HG03196 (cell line): ENCODE results near the gene FKBP1A.
"Not testable (repeated sequence)": the region's sequence is repeated elsewhere in the genome, so short reads cannot be mapped to it uniquely, and the experiment has no call there.

Experiments
- ATAC-seq: cut with Tn5 transposase; IDR thresholded peaks from one replicate; pipeline ENCODE4 v1.9.1; 2021; ENCODE audit not compliant: unreplicated experiment

Gene FKBP1A

DNA sequence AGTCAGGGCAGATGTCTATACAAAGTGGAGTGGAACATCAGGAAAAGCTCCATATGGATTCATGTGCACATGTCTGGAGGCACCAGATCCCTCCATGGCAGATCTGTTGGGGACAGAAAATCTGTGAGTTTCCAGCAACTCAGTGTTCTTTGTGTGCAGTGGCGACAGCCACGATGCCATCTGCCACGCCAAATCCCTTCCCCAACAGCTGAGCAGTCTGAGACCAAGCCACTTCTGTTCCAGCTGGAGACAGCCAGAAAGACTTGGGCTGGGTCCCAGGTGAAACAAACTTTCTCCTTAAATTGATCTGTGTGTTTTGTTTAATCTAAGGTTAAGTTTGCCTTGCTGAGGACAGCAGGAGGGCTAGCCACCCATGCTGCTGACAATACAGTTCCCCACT, 22.9 kb downstream of the FKBP1A start:
- no peak for ATAC-seq

DNA sequence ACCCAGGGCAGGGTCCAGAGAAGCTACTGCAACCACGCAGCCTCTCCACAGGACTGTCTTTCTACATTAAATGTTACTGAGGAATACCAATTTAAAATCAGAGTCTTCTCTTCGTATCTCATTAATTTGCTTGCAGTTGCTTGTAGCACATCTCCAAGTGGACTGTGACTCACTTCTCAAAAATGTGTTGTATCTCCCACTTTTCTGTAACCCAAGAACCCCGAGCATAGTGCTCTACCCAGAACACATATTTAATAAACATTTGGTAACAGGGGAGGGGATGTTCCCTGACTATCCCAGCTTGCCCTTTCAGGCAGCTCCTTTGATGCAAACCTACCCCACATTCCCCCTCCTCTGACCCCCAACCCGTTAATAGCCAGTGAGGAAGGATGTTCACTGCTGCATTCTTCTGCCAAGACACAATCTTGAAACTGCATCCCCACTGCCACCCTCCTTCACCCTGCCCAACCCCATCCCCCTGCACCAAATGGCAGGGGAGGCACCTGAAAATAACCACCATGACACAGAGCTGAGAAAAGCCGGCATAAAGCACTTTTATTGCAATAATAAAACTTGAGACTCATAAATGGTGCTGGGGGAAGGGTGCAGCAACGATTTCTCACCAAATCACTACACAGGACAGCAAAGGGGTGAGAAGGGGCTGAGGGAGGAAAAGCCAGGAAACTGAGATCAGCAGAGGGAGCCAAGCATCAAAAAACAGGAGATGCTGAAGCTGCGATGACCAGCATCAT, 24.2 kb downstream of the FKBP1A start:
- ATAC-seq: no peak

DNA sequence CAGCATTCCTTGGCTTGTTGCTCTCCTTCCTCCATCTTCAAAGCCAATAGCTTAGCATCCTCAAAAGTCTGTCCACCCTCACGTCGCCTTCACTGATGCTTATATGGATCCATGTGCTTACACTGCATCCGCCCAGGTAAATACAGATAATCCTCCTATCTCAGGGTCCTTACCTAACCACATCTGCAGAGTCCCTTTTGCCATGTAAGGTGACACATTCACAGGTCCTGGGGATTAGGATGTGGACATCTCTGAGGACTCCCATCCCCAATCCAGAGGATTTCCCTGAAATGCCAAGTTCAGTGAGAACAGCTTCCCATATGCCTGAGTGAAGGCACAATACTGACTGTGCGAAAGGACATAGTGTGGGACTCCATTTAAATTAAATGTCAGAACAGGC, 25.4 kb downstream of the FKBP1A start:
- no peak for ATAC-seq

DNA sequence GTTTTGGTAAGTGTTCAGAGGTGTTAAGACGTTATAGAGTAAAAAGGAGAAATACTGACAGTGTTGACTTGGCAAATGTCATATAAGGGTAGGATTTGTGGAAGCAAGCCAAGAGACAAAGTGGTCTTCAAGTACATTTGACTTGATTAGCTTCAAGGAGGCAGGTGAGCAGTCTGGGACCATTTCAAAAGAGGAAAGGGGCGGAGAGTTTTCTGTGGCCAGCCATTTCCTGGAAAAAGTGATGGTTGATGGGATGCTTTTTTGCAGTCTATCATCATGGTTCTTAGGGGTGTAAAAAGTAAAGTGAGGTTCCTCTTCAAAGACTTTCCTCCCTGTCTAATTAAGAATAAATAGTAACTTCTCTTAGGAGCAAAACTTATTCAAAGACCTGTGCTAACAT, 28.7 kb downstream of the FKBP1A start:
- no peak for ATAC-seq

DNA sequence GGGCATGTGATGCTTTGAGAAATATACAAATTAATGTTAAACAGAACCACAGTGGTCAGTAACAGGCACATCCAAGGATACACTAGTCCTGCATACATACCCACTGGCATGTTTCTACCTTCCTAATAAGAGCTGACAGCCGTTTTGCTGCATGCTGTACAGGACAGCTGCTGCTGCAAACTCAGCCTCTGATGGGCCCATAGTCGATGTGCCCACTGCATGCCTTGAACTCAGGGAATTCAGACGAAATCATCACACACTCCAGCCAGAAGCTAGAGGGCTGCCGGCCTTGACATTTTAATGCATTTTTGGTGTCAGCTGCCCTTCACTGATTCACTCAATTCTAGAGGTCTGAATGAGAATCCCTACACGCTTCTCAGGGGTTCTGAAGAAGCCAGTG, 29.3 kb downstream of the FKBP1A start:
- no peak for ATAC-seq

DNA sequence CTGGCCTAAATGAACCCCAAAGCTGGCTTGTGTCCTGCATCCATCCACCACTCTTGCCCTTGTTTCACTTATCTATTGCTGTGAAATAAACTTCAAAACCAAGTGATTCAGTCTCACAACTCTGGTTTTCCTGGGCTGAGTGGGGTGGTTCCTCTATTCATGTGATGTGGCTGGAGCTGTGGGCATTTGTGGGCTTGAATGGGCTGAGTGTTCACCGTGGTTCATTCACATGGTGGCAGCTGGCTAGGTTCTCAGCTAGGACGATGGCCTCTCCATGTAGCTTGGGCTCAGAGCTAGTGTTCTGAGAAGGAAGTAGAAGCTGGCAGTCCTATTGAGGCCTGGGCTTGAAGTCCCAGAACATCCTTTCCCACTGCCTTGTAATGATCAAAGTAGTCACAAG, 30.4 kb downstream of the FKBP1A start:
- ATAC-seq: no peak

DNA sequence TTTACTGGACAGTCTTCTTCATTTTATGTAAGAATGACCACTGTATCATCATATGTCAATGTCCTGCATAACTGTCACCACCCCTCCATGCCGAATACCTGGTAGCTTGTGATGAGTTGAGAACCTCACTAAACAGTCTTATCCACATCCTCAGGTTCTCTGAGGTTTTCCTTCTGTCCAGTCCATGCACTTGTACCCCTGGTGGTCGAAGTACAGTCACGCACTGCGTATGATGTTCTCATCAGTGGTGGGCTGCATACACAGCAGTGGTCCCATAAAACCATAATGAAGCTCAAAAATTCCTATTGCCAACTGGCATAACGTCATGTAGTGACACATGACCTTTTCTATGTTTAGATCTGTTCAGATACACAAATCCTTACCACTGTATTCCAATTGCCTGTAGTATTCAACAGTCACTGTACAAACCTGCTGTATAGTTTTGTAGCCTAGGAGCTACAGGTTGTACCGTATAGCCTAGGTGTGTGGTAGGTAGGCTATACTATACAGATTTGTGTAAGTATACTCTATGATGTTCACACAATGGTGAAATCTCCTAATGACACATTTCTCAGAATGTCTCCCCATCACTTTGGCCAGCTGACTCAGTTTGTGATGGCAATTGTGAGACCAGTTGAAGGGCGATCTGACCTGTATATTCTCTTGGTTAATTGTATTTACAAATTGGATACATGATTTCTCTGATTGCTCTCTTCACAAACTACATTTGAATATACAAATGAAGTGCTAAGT, 32.6 kb downstream of the FKBP1A start:
- ATAC-seq: no peak

DNA sequence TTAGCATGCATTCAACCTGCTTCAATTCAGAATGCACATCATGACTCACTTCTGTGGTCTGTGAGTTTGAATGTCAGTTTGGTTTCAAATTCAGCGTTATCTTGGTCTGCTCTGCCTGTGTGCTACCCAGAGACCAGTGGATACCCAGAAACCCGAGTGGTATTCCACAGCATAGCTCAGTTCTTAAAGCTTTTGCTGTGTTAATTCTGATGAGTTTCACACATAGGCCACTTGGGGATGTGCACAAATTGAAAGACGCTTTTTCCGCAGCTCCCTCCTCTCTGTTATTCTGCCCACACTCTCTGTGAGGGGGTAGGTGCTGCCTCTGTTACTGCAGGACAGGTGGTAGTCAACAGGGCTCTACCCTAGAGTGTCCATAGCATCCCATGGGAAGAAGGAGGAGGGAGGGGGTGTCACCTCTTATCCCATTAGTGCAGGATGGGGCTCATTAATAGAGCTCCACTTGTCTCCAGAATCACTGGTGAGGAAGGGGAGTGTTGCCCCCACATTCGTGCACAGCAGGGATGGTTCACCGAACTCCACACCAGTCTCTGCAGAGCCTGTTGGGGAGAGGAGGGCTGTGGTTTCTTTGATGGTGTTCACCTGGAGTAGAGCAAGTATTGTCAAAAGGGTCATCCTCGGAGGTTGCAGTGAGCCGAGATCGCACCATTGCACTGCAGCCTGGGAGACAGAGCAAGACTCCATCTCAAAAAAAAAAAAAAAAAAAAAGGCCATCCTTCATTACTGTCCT, 34.8 kb downstream of the FKBP1A start:
- no peak for ATAC-seq

DNA sequence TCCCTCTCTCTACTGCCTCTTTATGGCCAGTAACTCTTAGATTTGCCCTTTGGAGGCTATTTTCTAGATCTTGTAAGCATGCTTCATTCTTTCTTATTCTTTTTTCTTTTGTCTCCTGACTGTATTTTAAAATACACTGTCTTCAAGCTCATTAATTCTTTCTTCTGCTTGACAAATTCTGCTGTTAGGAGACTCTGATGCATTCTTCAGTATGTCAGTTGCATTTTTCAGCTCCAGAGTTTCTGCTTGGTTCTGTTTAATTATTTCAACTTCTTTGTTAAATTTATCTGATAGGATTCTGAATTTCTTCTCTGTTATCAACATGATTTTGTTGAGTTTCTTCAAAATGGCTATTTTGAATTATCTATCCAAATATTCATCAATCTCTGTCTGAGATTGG, 38.9 kb downstream of the FKBP1A start:
- ATAC-seq: no peak

DNA sequence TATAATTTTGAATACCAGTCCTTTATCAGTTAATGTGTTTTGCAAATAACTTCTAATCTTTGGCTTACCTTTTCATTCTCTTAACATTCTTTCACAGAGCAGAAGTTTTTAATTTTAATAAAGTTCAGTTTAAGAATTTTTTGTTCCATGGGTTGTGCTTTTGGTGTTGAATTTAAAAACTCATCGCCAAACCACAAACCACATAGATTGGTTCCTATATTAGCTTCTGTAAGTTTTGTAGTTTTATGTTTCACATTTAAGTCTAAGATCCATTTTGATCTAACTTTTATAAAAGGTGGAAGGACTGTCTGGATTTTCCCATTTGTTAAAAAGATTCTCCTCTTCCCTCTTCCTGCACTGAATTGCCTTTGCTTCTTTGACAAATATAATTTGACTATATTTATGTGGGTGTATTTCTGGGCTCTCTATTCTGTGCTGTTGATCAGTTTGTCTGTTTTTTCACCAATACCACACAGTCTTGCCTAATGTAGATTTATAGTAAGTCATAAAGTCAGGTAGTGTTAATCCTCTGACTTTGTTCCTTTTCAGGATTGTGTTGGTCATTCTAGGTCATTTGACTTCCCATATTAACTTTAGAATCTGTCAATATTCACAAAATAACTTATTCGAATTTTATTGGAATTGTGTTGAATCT, 46.4 kb downstream of the FKBP1A start:
- ATAC-seq: no peak

DNA sequence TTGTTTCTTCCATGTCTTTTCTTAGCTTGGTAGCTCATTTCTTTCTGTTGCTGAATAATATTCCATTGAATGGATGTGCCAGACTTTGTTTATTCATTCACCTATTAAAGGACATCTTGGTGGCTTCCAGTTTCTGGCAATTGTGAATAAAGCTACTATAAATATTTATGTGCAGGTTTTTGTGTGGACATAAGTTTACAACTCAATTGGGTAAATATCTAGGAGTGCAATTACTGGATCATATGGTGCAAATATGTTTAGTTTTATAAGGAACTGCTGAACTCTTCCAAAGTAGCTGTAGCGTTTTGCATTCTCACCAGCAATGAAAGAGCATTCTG, 47.1 kb downstream of the FKBP1A start:
- ATAC-seq: no peak

DNA sequence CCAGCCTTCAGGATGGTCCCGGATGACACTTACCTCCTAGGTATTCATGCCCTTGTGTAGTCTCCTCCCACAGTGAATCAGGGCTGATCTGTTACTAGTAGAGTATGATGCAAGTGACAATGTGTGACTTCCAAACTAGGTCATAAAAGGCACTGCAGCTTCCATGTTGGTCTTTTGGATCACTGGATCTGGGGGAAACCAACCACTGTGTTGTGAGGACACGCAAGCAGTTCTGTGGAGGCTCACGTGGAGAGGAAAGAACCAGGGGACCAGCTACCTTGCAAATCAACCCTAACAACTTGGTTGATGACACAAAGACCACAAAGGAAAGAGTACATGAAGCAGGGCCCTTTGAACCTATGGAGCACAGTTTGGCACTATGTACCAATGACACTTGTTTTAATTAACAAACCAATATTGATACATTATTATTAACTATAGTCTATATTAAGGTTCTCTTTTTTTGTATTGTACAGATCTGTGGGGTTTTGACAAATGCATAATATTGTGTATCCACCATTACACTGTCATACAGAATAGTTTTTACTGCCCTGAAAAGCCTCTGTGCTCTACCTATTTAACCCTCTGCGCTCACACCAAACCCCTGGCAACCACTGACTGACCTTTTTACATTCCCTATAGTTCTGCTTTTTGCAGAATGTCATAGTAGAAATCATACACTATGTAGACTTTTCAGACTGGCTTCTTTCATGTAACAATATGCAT, 47.7 kb downstream of the FKBP1A start:
- no peak for ATAC-seq

DNA sequence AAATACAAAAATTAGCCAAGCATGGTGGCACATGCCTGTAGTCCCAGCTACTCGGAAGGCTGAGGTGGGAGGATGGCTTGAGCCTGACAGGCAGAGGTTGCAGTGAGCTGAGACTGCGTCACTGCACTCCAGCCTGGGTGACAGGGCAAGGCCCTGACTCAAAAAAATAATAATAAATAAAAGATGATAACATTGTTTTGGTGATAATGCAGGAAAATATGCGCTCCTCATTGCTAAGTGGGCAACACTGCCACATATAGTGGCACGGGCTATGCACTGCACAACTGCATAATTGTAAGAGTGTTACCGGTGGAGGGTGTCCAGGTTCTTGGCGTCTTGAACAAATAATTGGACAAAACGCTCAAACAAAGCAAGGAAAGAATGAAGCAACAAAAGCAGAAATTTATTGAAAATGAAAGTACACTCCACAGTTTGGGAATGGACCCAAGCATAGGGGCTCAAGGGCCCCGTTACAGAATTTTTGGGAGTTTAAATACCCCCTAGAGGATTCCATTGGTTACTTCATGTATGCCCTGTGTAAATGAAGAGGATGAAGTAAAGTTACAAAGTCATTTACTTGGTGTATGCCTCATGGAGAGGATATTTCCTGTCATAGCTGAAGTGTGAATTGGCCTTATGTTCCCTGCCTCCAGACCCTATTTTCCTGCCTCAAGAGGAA, 49.3 kb downstream of the FKBP1A start:
- not testable (repeated sequence) for ATAC-seq

DNA sequence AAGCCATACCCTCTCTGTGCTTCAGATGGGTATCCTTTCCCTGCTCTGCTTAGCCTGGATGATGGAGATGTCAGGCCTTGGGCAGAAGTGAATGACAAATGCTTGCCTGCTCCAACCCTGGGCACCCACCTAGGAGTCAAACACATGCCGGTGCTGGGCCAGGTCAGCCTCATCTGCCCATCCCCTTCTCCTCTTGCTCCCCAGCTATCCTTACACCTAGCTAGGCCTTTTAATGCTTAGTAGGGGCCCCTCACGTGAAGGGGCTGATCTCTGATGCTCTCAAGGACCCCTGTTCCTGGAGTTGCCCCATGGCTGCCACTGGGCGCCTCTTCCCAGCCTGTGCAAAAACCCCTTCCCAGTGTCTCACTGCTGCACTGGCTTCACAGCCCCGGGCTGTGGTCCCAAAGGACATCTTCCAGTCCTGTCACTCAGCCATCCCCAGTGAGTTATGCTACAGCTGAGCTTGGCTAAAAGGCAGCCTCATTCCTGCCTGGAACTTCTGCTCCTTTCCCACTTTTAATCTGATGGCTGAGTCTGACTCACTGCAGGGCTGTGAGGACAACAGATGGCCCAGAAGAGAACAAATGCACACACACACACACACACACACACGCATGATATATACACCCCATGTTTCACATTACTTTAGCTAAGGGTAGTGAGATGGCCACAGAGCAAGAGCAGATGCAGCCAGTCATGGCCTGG, 51.1 kb downstream of the FKBP1A start:
- ATAC-seq: no peak

DNA sequence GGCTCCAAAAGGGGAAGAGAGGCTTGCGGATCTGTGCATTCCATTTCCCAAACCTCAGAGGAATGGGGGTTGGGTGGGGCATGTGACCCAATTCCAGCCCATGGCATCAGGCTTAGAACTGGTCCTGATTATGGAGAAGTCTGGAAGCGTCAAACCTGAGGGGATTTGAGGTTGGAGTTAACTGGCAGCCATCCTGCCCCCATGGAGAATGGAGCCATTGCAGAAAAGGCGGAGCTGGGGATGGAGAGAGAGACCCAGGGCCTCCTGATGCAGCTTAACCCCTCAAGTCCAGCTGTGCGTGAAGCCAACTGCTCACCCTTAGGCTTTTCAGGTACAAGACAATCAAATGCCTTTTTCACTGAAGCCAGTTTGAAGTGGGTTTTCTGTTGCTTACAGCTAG, 54.1 kb downstream of the FKBP1A start:
- ATAC-seq: no peak

DNA sequence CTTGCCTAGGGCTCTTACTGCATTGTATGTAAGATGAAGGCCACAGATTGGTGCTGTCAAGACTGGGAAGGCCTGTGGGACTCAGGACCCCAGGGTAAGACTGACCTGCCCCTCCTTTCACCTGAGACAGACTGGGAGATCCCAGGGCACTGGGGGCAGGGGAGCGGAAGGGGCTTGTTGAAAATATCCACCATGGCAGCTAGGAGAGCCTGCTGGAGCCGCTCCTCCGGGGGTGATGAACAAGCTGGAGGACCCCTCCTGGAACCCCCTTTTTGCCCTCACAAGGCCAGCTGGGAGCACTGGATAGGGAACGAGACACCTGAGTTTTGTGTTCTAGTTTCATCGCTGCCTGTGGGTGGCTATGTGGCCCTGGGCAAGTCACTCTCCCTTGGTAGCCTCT, 54.8 kb downstream of the FKBP1A start:
- ATAC-seq: no peak

DNA sequence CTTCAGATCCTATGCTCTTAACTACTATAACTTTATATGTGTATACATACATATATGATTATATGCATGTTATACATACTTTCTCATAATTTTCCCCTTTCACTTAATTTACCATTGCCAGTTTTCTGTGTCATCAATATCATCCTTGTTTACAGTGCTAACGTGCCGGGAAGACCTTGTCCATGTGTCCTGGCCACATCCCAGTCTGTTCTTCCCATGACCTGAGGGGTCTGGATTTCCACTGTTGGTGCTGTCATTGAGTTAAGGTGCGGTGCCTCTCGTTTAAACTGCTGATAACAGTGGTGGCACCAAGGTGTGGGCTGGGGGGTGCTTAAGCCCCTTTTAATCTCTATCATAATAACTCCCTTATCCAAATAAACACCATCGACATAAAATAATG, 55.4 kb downstream of the FKBP1A start:
- ATAC-seq: no peak

DNA sequence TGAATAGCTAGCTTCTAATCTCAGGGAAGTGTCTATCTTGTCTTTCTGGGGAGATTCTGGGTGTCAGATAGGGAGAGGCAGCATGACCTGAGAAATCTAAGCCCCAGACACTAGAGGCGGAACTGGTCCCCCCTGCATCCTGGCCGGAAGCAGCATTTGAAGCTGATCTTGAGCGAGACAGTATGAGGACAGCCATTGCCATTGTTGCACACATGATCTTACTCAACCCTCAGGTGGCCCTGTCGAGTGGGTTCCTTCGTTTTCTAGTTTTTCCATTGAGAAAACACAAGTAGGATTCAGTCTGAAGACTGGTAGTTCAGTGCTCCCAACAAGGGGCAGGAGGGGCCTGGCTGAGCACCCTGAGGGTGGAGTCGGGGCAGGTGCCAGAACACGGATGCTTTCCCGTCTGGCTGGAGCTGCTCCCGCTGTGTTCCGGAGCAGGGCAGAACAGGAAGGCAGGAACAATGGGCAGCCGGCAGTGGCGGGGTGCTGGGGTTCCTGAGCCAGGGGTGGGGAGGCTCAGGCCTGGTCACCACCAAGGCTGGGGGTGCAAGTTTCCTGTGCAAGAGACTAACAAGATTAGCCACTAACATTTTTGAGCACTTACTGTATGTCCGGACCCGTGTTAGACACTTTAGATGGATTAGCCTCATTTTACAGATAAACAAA, 56.0 kb downstream of the FKBP1A start:
- no peak for ATAC-seq
